ENCODE results near the gene PTPRCAP. TPM values are rescaled to one million over a fixed set of nuclear protein-coding genes. Genes with fewer than 3 reads are reported as not detected.

The PTPRCAP gene
- total and polyA plus RNA-seq, 2 experiments from 2014 or later = 3.3 to 3.5 TPM

GRCh38 chr11:67470337-67471002, 33.0 kb upstream of the PTPRCAP start:
- no peaks in the 10 kb centered on the region for H3F3A ChIP-seq (replicated peaks; ENCODE audit: low read depth)

More at GRCh38 chr11:67470337-67471002, 33.0 kb upstream of the PTPRCAP start:
- Mint-ChIP-seq H3K36me3 (ENCODE audit: low read depth) (no peaks in the 10 kb centered on the region; the same call in 2 of the 3 replicates), H3K27ac (no peak overlapping the region), H3K9me3 (no peaks in the 10 kb centered on the region), H3K4me1 (peaks cover 7% of the 10 kb centered on the region), H3K4me3 (no peak overlapping the region), H3K27me3 (ENCODE audit: insufficient read depth, low read depth, poor library complexity) (peaks cover 16% of the 10 kb centered on the region)
- no peak overlapping the region for H2AFZ ChIP-seq
- peaks cover 6% of the 10 kb centered on the region; the same call in 1 of the 2 replicates for H3K4me1 ChIP-seq (ENCODE audit: insufficient read depth)
- no peaks in the 10 kb centered on the region for H3K9me2 ChIP-seq (ENCODE audit: insufficient read depth)
- no peaks in the 10 kb centered on the region for H3K36me3 ChIP-seq (ENCODE audit: insufficient read depth)
- no peak overlapping the region for H3K4me3 ChIP-seq
- no peaks in the 10 kb centered on the region for H3K27me3 ChIP-seq (ENCODE audit: insufficient read depth)
- no peaks in the 10 kb centered on the region for H4K20me1 ChIP-seq (replicated peaks; ENCODE audit: insufficient read depth)
- H3K4me2 ChIP-seq = no peak overlapping the region
- ATAC-seq = no peak
- H3K27ac ChIP-seq (ENCODE audit: low read depth) = no peak overlapping the region
- DNase-seq (ENCODE audit: low spot score) = no peak
- no peak for TF ChIP-seq POLR2AphosphoS5 (IDR thresholded peaks at IDR 0.05; ENCODE audit: low read depth)
- no peak for TF ChIP-seq ZNF331 (CRISPR knock-in tag; IDR thresholded peaks at IDR 0.05; ENCODE audit: low read depth)
- TF ChIP-seq EZH2phosphoT487 (IDR thresholded peaks at IDR 0.05; ENCODE audit: unreplicated experiment) = no peak
- TF ChIP-seq REST (IDR thresholded peaks at IDR 0.05; ENCODE audit: unreplicated experiment) = no peak
- no peak for TF ChIP-seq CTCF (conservative IDR thresholded peaks at IDR 0.05; ENCODE audit: low read depth in 2 of 2)
- TF ChIP-seq ZNF114 (CRISPR knock-in tag; IDR thresholded peaks at IDR 0.05) = no peak
- no peak for TF ChIP-seq ZNF462 (CRISPR knock-in tag; IDR thresholded peaks at IDR 0.05)
- no peak for TF ChIP-seq CREB1 (CRISPR knock-in tag; IDR thresholded peaks at IDR 0.05; ENCODE audit: low read depth)
- TF ChIP-seq NANOG (IDR thresholded peaks at IDR 0.05; ENCODE audit: borderline replicate concordance) = no peak
- TF ChIP-seq STAT1 (IDR thresholded peaks at IDR 0.05; ENCODE audit: unreplicated experiment) = no peak
- TF ChIP-seq EZH2 (IDR thresholded peaks at IDR 0.05; ENCODE audit: low read depth, unreplicated experiment) = no peak
- no peak for TF ChIP-seq JUNB (IDR thresholded peaks at IDR 0.05; ENCODE audit: unreplicated experiment)
- TF ChIP-seq ETS1 (IDR thresholded peaks at IDR 0.05) = no peak
- H3K79me2 ChIP-seq (replicated peaks; ENCODE audit: insufficient read depth) = peaks cover 3% of the 10 kb centered on the region; the same call in 1 of the 2 replicates
